Neural cell (in vitro differentiated cells): ENCODE results near the gene TLL2. TPM values are rescaled to one million over a fixed set of nuclear protein-coding genes. Genes with fewer than 3 reads are reported as not detected.

Experiments
- H2AFZ ChIP-seq: fragments of 200-600, 300-800 bp; sonication (generic), shearing (Covaris generic); 2 replicates; pipeline ENCODE4 v1.6.0; 2014; ENCODE audit warnings: low read depth, mild to moderate bottlenecking, antibody characterized with exemption, low read length, moderate library complexity
- H3F3A ChIP-seq: fragments of 200-600 bp; shearing (Covaris generic); 2 replicates; pipeline ENCODE4 v1.6.1; 2016; ENCODE audit warnings: mild to moderate bottlenecking, moderate library complexity, mixed read lengths, antibody characterized with exemption, low read length; ENCODE audit not compliant: insufficient read depth, poor library complexity, severe bottlenecking
- H3K27ac ChIP-seq: fragments of 200-600, 300-800 bp; sonication (generic), shearing (Covaris generic); 2 replicates; pipeline ENCODE4 v1.5.1; 2014; ENCODE audit warnings: mild to moderate bottlenecking, low read length, moderate library complexity
- H3K27me3 ChIP-seq: fragments of 300-800, 200-600 bp; sonication (generic), shearing (Covaris generic); 2 replicates; pipeline ENCODE4 v1.6.0; 2014; ENCODE audit warnings: mild to moderate bottlenecking, low read depth, low read length, moderate library complexity; ENCODE audit not compliant: insufficient read depth
- H3K36me3 ChIP-seq: fragments of 300-800, 200-600 bp; sonication (generic), shearing (Covaris generic); 2 replicates; pipeline ENCODE4 v1.5.1; 2014; ENCODE audit warnings: mild to moderate bottlenecking, antibody characterized with exemption, low read length, moderate library complexity; ENCODE audit not compliant: insufficient read depth
- H3K4me2 ChIP-seq: fragments of 300-800, 200-600 bp; sonication (generic), shearing (Covaris generic); 2 replicates; pipeline ENCODE4 v1.6.0; 2014; ENCODE audit warnings: mild to moderate bottlenecking, low read length
- H3K4me3 ChIP-seq: fragments of 300-800, 200-600 bp; sonication (generic), shearing (Covaris generic); 2 replicates; pipeline ENCODE4 v1.5.1; 2014; ENCODE audit warnings: mild to moderate bottlenecking, low read length, moderate library complexity
- H3K79me2 ChIP-seq: fragments of 200-600 bp; shearing (Covaris generic); replicated peaks from 2 replicates; pipeline ENCODE4 v1.6.0; 2014; ENCODE audit warnings: mild to moderate bottlenecking, low read length, moderate library complexity; ENCODE audit not compliant: insufficient read depth
- H3K9ac ChIP-seq: fragments of 300-800, 200-600 bp; sonication (generic), shearing (Covaris generic); 2 replicates; pipeline ENCODE4 v1.6.1; 2016; ENCODE audit warnings: mild to moderate bottlenecking, low read length, mixed read lengths
- H3K9me2 ChIP-seq: fragments of 200-600 bp; shearing (Covaris generic); 2 replicates; pipeline ENCODE4 v1.6.1; 2016; ENCODE audit warnings: mild to moderate bottlenecking, low read length, mixed read lengths; ENCODE audit not compliant: insufficient read depth
- H3K9me3 ChIP-seq: fragments of 200-600, 300-800 bp; sonication (generic), shearing (Covaris generic); 2 replicates; pipeline ENCODE4 v1.6.1; 2016; ENCODE audit warnings: mild to moderate bottlenecking, mixed run types, low read length, moderate library complexity, mixed read lengths
- H4K20me1 ChIP-seq: fragments of 200-600 bp; shearing (Covaris generic); 2 replicates; pipeline ENCODE4 v1.6.1; 2016; ENCODE audit warnings: mild to moderate bottlenecking, mixed run types; ENCODE audit not compliant: insufficient read depth
- EP300 ChIP-seq: fragments of 450-650 bp; conservative IDR thresholded peaks from 2 replicates; pipeline ENCODE4 v1.6.1; 2014; ENCODE audit warnings: antibody characterized with exemption, mild to moderate bottlenecking, moderate library complexity; ENCODE audit not compliant: poor library complexity, severe bottlenecking
- EZH2 ChIP-seq: fragments of 200-600, 300-800 bp; shearing (Covaris generic), sonication (generic); IDR thresholded peaks from 2 replicates; pipeline ENCODE4 v1.6.1; 2014; ENCODE audit warnings: antibody characterized with exemption, low read length, borderline replicate concordance, mild to moderate bottlenecking; ENCODE audit not compliant: insufficient read depth, poor library complexity, severe bottlenecking
- MXI1 ChIP-seq: fragments of 450-650 bp; conservative IDR thresholded peaks from 2 replicates; pipeline ENCODE4 v1.6.1; 2014; ENCODE audit warnings: antibody characterized with exemption, mild to moderate bottlenecking; ENCODE audit not compliant: poor library complexity, severe bottlenecking
- POLR2AphosphoS5 ChIP-seq: IDR thresholded peaks from 2 replicates; pipeline ENCODE4 v1.6.1; 2012
- RAD21 ChIP-seq: fragments of 450-650 bp; conservative IDR thresholded peaks from 2 replicates; pipeline ENCODE4 v1.6.1; 2014; ENCODE audit warnings: antibody characterized with exemption, mild to moderate bottlenecking, moderate library complexity
- SMC3 ChIP-seq: fragments of 450-650 bp; conservative IDR thresholded peaks from 2 replicates; pipeline ENCODE4 v1.6.1; 2014; ENCODE audit warnings: antibody characterized with exemption, mild to moderate bottlenecking, moderate library complexity; ENCODE audit not compliant: poor library complexity
- TAF1 ChIP-seq: IDR thresholded peaks from 2 replicates; pipeline ENCODE4 v1.6.1; 2012; ENCODE audit warnings: low read depth
- polyA plus RNA-seq: library from polyadenylated mRNA; depleted of rRNA; stranded (reverse); fragments of >200 nt; gene quantifications from 2 replicates; pipeline ENCODE4 v1.2.3, GENCODE V29; 2014
- TF ChIP-seq, protein P1 (sequence below): IDR thresholded peaks from 2 replicates; pipeline ENCODE4 v1.6.1; 2012; ENCODE audit warnings: borderline replicate concordance
- TF ChIP-seq, protein P2 (sequence below): fragments of 450-650 bp; IDR thresholded peaks from 2 replicates; pipeline ENCODE4 v1.5.1; 2014; ENCODE audit warnings: antibody characterized with exemption, mild to moderate bottlenecking, moderate library complexity; ENCODE audit not compliant: poor library complexity, severe bottlenecking

The TLL2 gene
- polyA plus RNA-seq, 1 donor from 2014 or later, result 0.11 TPM

DNA sequence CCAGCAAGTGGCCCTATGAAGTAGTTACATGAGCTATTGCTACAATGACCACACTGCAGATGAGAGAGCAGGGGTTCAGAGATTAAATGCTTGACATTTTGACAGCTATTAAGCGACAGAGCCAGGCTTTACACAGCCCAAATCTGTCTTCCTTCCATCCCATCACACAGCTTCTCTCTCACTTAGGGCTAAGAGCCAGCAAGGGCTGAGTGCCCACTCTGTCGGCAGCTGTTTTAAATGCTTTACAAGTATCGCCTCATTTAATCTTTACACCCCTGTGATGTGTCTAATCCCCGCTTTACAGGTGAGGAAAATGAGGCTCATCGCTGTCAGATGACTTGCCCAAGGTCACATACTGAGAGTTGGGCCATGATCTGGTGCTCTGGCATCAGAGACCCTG is 139.7 kb downstream of the TLL2 start:
- Histone ChIP-seq H3K4me2 (no peak overlapping the region), H3K27ac (no peak overlapping the region), H3K36me3 (no peaks in the 10 kb centered on the region), H2AFZ (no peak overlapping the region), H3K9me2 (no peaks in the 10 kb centered on the region), H3K4me3 (no peak overlapping the region), H4K20me1 (no peaks in the 10 kb centered on the region), H3K27me3 (no peaks in the 10 kb centered on the region), H3K79me2 (no peaks in the 10 kb centered on the region), H3K9me3 (no peaks in the 10 kb centered on the region), H3F3A (no peaks in the 10 kb centered on the region), H3K9ac (no peak overlapping the region)
- TF ChIP-seq POLR2AphosphoS5 (no peak), EP300 (no peak), TAF1 (no peak), EZH2 (no peak), RAD21 (no peak), MXI1 (no peak), SMC3 (no peak)
- TF ChIP-seq, protein P1, sequence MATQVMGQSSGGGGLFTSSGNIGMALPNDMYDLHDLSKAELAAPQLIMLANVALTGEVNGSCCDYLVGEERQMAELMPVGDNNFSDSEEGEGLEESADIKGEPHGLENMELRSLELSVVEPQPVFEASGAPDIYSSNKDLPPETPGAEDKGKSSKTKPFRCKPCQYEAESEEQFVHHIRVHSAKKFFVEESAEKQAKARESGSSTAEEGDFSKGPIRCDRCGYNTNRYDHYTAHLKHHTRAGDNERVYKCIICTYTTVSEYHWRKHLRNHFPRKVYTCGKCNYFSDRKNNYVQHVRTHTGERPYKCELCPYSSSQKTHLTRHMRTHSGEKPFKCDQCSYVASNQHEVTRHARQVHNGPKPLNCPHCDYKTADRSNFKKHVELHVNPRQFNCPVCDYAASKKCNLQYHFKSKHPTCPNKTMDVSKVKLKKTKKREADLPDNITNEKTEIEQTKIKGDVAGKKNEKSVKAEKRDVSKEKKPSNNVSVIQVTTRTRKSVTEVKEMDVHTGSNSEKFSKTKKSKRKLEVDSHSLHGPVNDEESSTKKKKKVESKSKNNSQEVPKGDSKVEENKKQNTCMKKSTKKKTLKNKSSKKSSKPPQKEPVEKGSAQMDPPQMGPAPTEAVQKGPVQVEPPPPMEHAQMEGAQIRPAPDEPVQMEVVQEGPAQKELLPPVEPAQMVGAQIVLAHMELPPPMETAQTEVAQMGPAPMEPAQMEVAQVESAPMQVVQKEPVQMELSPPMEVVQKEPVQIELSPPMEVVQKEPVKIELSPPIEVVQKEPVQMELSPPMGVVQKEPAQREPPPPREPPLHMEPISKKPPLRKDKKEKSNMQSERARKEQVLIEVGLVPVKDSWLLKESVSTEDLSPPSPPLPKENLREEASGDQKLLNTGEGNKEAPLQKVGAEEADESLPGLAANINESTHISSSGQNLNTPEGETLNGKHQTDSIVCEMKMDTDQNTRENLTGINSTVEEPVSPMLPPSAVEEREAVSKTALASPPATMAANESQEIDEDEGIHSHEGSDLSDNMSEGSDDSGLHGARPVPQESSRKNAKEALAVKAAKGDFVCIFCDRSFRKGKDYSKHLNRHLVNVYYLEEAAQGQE, result no peak
- TF ChIP-seq, protein P2, sequence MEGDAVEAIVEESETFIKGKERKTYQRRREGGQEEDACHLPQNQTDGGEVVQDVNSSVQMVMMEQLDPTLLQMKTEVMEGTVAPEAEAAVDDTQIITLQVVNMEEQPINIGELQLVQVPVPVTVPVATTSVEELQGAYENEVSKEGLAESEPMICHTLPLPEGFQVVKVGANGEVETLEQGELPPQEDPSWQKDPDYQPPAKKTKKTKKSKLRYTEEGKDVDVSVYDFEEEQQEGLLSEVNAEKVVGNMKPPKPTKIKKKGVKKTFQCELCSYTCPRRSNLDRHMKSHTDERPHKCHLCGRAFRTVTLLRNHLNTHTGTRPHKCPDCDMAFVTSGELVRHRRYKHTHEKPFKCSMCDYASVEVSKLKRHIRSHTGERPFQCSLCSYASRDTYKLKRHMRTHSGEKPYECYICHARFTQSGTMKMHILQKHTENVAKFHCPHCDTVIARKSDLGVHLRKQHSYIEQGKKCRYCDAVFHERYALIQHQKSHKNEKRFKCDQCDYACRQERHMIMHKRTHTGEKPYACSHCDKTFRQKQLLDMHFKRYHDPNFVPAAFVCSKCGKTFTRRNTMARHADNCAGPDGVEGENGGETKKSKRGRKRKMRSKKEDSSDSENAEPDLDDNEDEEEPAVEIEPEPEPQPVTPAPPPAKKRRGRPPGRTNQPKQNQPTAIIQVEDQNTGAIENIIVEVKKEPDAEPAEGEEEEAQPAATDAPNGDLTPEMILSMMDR, result no peak

DNA sequence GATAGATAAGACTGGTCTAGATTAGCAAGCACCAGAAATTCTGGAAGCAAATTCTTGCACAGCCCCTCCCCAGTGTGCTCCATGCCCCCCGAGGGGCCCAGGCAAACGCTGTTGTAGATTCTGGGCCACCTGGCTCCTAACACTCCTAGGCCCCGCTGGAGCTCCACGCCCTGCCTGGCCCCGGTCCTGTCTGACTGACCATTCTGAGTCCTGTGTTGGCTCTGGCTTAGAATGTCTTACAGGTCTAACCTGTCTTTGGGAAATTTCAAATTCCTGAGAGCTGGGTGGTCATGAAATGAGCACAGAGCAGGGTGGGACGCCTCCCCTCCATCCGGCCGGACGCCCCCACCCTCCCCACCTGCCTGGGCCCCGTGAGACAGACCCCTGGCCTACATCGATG is 142.4 kb downstream of the TLL2 start:
- H3K27me3 ChIP-seq, result no peaks in the 10 kb centered on the region
- no peaks in the 10 kb centered on the region for H3K79me2 ChIP-seq
- H3K9ac ChIP-seq, result no peak overlapping the region
- H3F3A ChIP-seq, result no peaks in the 10 kb centered on the region
- no peaks in the 10 kb centered on the region for H3K9me2 ChIP-seq
- H3K4me2 ChIP-seq, result no peak overlapping the region
- no peak overlapping the region for H2AFZ ChIP-seq
- H4K20me1 ChIP-seq, result no peaks in the 10 kb centered on the region
- H3K9me3 ChIP-seq, result no peaks in the 10 kb centered on the region
- no peak overlapping the region for H3K4me3 ChIP-seq
- no peak overlapping the region for H3K27ac ChIP-seq
- TF ChIP-seq MXI1 (no peak), EP300 (no peak), EZH2 (no peak), TAF1 (no peak), POLR2AphosphoS5 (no peak), RAD21 (no peak), SMC3 (no peak)
- TF ChIP-seq, protein P2, result no peak
- TF ChIP-seq, protein P1, result no peak
- H3K36me3 ChIP-seq, result no peaks in the 10 kb centered on the region
